ENCODE data around the gene DQX1.

DNA sequence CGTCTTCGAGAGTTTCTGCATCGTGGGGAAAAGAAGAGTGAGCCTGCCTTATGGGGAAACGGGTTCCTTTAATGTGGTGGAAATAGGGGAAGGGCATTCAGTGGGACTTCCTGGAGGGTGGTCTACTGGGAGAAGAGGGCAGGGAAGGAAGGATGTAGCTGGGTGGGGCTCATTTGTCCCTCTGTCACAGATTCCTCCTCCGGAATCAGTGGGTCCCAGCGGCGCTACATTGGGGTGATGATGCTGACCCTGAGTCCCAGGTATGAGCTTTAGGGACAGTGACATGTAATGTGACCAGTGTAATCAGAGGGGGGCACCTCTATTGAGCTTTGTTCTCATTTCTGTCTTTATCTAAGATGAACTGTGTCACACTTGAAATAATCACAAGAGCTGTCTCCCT is 5.6 kb upstream of the DQX1 start:
- TF ChIP-seq, protein P1, sequence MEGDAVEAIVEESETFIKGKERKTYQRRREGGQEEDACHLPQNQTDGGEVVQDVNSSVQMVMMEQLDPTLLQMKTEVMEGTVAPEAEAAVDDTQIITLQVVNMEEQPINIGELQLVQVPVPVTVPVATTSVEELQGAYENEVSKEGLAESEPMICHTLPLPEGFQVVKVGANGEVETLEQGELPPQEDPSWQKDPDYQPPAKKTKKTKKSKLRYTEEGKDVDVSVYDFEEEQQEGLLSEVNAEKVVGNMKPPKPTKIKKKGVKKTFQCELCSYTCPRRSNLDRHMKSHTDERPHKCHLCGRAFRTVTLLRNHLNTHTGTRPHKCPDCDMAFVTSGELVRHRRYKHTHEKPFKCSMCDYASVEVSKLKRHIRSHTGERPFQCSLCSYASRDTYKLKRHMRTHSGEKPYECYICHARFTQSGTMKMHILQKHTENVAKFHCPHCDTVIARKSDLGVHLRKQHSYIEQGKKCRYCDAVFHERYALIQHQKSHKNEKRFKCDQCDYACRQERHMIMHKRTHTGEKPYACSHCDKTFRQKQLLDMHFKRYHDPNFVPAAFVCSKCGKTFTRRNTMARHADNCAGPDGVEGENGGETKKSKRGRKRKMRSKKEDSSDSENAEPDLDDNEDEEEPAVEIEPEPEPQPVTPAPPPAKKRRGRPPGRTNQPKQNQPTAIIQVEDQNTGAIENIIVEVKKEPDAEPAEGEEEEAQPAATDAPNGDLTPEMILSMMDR (optimal IDR thresholded peaks at IDR 0.05 in 1 of 3, IDR thresholded peaks at IDR 0.05 in 1 of 3, conservative IDR thresholded peaks at IDR 0.05 in 1 of 3; ENCODE audit: extremely low read depth in 1 of 3, insufficient read depth in 2 of 3, low read length in 3 of 3), result no peak
- no peak for TF ChIP-seq EZH2 (IDR thresholded peaks at IDR 0.05; ENCODE audit: low read length)

All from keratinocyte (primary cell).